Measurements from ENCODE around the gene TINAGL1.

Gene TINAGL1

GRCh38 chr1:31564606-31564989, 11.7 kb upstream of the TINAGL1 start:
- TF ChIP-seq CTCF (conservative IDR thresholded peaks at IDR 0.05; ENCODE audit: low read depth) = no peak
- no peak for DNase-seq (ENCODE audit: low spot score)
- CTCF ChIA-PET = interaction anchor here (0.6 to 1.3 kb wide), 6 partner anchors 15 to 491 kb away, joined by 3 to 6 read pairs (median 4); no protein-coding TSS in a partner anchor
- no peak overlapping the region for H3K27ac ChIP-seq
- POLR2A ChIA-PET (ENCODE audit: low non-redundant PET) = no interaction called here

- TF ChIP-seq CTCF (conservative IDR thresholded peaks at IDR 0.05; ENCODE audit: low read depth) = no peak
- POLR2A ChIA-PET (ENCODE audit: low non-redundant PET) = no interaction called here
- DNase-seq (ENCODE audit: low spot score) = no peak
- no peak overlapping the region for H3K27ac ChIP-seq
- CTCF ChIA-PET = no interaction called here
Measured at GRCh38 chr1:31567956-31568570, 8.3 kb upstream of the TINAGL1 start.

GRCh38 chr1:31568895-31569595, 7.3 kb upstream of the TINAGL1 start:
- H3K27ac ChIP-seq = no peak overlapping the region
- ChIA-PET POLR2A (ENCODE audit: low non-redundant PET) (no interaction called here), CTCF (no interaction called here)
- TF ChIP-seq CTCF (conservative IDR thresholded peaks at IDR 0.05; ENCODE audit: low read depth) = no peak
- no peak for DNase-seq (ENCODE audit: low spot score)

- DNase-seq (ENCODE audit: low spot score) = no peak
- no peak overlapping the region for H3K27ac ChIP-seq
- POLR2A ChIA-PET (ENCODE audit: low non-redundant PET) = no interaction called here
- CTCF ChIA-PET = interaction anchor here (0.8 kb wide), 1 partner anchor 387 kb away, joined by 3 read pairs; no protein-coding TSS in a partner anchor
- no peak for TF ChIP-seq CTCF (conservative IDR thresholded peaks at IDR 0.05; ENCODE audit: low read depth)
Measured at GRCh38 chr1:31569596-31570173, 6.6 kb upstream of the TINAGL1 start.

GRCh38 chr1:31570228-31570627, 6.1 kb upstream of the TINAGL1 start:
- no peak overlapping the region for H3K27ac ChIP-seq
- ChIA-PET POLR2A (ENCODE audit: low non-redundant PET) (no interaction called here), CTCF (interaction anchor here (0.8 kb wide), 1 partner anchor 387 kb away, joined by 3 read pairs; no protein-coding TSS in a partner anchor)
- TF ChIP-seq CTCF (conservative IDR thresholded peaks at IDR 0.05; ENCODE audit: low read depth) = no peak
- DNase-seq (ENCODE audit: low spot score) = no peak

- ChIA-PET CTCF (no interaction called here), POLR2A (ENCODE audit: low non-redundant PET) (no interaction called here)
- no peak for TF ChIP-seq CTCF (conservative IDR thresholded peaks at IDR 0.05; ENCODE audit: low read depth)
- no peak overlapping the region for H3K27ac ChIP-seq
- DNase-seq (ENCODE audit: low spot score) = no peak
Measured at GRCh38 chr1:31570906-31571305, 5.4 kb upstream of the TINAGL1 start.

All from RWPE1 (cell line).